Stimulated activated CD8-positive, alpha-beta memory T cell treated with anti-CD3 and anti-CD28 coated beads, Interleukin-15, amount 100 ng/mL, for 24 hours (primary cell): ENCODE results near the gene EEF1A2.

Experiments
- DNase-seq: peaks from one replicate; pipeline ENCODE4 v3.0.0-alpha.2; 2020; ENCODE audit warnings: low read depth

EEF1A2 gene

DNA sequence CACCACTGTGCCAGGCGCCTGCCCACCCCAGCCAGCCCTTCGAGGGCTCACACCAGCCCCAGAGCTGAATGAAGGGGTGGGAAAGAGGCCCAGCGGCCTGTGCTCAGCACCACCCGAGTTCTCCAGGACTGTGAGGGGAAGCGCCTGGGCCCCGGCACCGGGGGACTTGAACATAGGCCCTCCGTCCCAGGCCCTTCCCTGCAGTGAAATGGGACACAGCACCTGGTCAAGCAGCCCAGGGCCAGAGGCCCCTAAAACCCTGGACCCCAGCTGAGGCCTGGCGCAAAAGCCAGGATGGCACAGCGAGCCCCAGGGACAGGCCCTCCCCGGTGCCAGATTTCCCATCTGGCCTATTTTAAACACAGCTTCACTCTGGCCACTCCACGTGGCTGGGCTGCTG, 30.5 kb downstream of the EEF1A2 start:
- no peak for DNase-seq

GRCh38 chr20:63467294-63468083, 31.4 kb downstream of the EEF1A2 start:
- no peak for DNase-seq

DNA sequence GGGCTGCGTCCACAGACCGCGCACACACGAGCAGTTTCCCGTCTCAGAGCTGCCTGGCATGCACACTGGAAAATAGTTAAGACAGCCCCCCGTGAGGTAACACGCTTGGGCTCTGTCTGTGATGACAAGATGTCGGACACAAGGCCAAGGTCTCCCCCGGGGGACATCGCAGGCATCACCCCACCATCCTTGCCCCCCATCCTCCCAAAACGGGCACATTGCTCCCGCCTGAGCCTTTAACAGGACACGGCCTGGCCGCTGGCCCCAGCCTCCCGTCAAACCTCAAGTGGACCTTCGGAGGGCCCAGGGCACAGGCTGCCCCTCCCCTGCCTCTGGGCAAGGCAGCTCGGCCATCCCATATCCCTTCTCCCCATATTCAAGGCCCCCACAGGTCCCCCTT, 32.0 kb downstream of the EEF1A2 start:
- no peak for DNase-seq

DNA sequence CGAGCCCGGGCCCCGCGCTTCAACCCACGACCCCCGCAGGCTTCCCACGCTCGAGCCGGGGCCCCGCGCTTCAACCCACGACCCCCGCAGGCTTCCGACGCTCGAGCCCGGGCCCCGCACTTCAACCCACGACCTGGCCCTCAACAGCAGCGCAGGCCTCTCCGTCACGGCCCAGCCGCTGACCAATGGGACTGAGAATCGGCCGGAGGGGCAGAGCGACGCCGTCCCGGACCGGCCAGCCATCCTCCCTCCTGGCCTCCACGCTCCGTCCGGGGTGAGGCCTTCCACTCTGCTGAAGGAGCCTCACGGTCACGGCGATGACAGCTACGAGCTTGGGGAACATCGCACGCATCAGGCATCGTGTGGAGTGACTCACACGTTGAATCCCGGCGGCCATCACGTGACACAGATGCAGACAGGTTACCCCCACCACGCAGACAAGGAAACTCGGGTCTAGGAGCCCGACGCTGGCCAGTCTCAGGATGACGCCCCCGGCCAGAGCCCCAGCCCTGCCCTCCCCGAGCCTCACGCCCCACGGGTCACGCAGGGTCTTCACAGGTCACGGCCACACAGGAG, 32.5 kb downstream of the EEF1A2 start:
- DNase-seq: no peak

DNA sequence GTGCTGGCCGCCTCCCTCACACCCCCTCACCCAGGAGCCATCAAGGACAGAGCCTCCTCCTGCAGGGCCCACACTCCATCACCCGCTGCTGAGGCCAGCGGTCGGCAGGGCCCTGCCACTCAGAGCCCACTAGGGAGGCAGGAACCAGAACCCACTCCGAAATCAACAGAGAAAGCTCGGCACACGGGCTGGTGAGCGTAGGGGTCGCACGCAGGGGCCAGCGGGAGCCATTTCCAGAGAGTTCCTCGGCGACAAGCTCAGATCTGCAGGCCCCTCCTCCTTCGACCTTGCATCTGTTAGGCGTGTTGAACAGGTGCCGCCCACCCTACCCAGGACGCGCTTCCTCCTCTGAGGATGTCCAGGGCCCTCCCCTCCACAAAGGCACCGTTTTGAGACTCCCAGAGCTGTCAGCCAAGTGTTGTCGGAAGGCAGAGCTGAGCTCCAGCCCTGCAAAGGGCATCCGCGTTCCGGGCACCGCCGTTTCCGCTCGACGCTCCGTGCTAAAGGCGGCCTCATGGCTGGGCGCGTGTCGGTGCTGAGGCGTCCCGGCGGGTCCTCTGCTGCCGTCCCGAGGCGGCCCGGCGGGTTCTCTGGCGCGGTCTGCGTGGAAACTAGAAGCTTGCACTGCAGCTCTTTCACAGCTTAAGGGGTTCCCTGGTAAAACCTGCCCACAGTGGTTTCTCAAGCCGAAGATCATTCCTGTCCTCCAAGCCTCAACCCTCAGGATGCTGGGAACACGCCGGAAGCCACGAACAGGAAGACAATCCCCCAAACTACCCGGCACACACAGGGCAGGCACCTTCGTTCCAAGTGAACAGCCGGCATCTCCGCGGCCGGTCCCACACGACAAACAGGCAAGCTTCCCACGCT, 33.3 kb downstream of the EEF1A2 start:
- DNase-seq: no peak

DNA sequence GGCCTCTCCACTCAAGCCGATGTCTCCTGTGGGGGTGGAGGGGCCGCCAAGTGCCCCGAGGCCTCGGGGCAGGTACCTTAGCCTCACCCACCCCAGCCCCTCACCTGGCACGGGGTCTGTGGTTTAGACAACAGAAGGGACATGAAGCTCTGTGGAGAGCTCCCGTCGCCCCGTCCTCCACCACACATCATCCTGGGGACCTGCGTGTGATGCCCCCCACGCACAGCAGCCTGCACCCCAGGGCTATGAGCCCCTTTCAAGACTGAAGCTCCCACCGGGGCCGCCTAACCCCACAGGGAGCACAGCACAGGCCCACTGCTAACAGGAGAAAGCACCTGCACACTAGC, 34.6 kb downstream of the EEF1A2 start:
- DNase-seq: no peak

DNA sequence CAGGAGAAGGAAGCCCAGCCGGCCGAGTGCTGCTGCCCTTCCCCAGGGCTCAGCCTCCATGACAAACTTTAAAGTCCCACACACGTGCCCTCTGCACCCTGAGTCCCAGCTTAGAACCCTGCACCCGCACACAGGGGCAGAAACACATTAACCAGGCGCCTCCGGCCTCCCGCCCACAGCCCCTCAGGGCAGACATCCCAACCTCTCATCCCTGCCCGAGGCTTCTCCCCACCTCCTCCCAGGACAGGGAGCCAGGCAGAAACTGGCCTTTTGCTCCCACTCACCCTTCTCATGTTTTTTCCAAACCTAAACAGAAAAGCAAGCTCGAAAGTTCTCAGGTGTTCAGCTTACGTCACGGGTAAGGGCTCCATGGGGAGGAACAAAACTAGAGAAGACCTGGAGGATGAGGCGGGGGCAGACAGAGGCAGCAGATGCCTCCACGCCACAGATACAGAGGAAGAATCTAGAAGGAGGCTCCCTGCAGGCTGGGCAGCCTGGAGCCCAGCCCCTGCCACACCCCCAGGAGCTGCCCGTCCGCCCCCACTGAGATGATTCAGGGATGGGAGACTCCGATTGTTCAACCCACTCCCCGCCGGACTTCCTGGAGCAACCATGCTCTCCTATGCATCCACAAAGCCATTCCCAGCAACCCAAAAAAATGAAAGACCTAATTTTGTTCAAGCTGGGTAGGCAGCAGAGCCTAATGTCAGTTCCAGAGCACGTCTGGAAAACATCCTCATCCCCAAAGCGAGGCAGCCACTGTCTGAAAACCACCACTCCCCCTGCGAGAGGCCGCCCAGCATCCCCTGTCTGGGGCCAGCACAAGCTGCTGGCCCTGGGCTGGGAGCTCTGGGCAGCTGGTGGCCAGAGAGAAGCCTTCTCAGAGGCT, 35.2 kb downstream of the EEF1A2 start:
- no peak for DNase-seq

GRCh38 chr20:63462244-63462643, 36.6 kb downstream of the EEF1A2 start:
- no peak for DNase-seq

GRCh38 chr20:63461104-63461763, 37.6 kb downstream of the EEF1A2 start:
- no peak for DNase-seq

- no peak for DNase-seq
These were observed 39.9 kb downstream of the EEF1A2 start for GRCh38 chr20:63459070-63459380.

- no peak for DNase-seq
These were observed 40.5 kb downstream of the EEF1A2 start for GRCh38 chr20:63458170-63459069.

DNA sequence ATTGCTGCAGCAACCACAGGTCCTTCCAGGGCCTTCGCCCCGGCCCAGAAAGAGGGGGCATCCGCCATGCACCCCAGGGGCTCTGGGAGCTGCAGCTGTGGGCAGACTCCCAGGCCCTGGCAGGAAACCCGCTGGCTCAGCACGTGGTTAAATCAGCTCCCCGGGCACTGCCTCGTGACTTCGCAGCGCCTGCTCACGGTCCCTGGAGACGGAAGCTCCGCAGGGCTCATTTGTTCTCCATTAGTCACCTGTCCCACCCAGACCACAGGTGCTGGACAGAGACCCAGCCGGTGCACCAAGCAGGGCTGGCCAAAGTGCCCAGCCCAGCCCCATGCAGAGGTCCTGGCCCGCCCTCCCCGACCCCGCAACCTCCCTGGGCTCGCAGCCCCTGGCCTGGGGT, 41.1 kb downstream of the EEF1A2 start:
- no peak for DNase-seq

DNA sequence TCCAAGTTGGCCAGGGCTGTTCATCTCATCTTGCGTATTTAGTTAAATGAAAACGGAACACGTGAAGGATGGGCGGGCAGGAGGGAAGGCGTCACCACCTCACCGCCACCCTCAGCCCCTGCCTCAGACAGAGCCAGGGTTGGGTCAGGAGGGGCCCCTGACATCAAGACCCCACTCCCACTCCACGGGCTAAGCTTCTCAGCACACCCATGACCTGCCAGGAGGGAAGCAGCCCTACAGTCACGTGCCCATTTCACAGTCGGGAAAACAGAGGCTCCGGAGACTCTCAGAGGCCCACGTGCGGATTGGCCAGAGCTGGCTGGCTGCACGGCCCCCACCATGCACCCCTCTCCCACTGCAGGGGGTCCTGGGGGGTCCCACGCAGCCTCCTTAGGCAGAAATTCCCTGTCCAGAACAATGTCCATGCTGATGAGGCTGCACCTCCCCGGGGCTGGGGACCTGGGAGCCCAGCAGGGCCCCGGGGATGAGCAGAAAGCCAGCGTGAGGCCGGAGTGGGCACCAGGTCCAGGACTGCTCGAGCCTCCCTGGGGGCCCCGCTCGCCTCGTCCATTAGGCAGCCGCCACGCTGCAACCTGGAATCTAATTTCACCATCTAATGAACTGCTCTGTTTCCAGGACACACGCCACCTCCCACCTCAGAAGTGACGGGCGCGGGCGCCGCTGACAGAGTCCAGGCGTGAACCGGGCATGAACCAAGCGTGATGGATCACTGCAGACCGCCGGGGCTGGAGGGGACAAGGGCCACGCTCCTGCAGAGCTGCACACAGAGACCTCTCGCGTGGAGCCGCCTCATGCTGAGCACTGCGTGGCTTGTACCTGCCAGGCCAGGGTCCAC, 42.2 kb downstream of the EEF1A2 start:
- no peak for DNase-seq

GRCh38 chr20:63455568-63455859, 43.4 kb downstream of the EEF1A2 start:
- no peak for DNase-seq

DNA sequence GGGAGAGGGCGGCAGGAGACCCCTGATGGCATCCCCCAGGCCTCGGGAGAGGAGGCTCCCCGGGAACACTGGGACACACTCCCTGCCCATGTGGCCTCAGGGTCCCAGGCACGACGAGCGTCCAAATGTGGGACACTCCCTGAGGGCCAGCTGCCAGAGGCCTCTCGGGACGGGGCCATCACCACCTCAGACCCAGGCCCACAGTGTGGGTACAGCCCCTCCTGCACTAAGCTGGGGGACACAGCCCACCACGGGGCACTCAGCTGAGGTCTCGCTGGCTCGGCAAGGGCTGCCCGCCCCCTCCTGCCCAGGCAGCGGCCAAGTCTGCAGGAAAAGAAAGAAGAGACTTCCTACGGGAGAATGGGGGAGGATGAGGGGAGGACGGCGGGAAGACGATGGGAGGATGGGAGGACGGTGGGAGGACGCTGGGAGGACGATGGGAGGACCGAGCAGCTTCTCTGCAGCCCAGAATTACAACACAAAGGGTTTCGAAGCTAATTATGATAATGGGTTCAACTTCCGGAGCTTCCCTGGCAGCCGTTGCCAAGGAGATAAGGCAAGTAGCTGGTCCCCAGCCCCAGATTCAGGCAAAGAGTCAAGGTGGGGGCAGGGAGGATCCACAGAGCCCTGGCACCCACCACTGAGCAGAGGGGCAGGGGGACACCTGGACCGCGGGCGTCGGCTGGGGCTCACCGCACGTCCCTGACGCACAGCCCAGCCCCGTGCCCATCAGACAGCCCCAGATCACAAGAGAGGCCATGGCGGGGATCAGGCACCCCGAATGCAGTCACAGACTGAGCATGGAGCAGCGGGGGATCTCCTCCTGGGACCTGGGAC, 43.9 kb downstream of the EEF1A2 start:
- no peak for DNase-seq

- no peak for DNase-seq
These were observed 45.9 kb downstream of the EEF1A2 start for GRCh38 chr20:63452821-63453523.

DNA sequence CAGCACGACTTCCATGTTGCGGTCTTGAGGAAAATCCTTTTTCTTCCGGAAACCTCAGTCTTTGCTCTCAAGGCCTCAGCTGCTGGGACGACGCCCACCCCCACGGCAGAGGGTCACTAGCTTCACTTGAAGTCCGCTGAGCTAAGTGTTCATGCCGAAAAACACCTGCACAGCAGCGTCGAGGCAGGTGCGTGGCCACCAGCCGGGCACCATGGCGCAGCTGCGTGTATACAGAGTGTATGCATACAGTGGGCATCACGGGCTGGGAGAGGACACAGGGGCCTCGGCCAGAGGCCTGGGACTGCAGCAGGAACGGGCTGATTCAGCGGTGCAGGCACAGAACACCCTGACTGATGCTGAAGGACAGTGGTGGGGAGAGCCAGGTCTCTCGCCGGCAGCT, 46.5 kb downstream of the EEF1A2 start:
- DNase-seq: no peak

DNA sequence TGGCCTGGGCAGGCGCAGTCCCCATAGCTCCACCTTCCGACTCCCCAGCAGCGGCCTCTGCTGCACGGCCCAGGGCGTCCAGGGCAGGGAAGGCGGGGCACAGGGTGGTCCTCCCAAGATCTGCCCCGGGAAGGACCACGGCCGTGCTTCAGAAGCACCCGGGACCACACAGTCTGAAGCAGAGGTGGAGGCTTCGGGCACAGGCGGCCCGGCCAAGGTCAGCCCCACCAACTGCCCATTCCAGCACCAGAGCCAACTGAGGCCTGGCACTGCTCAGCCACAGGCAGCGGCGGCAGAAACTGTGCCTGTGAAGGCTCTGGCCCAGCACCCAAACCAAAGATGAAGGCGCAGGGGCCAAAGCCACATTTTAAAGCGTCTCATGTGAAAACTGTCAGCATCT, 47.1 kb downstream of the EEF1A2 start:
- DNase-seq: no peak
